GM12878 (cell line): ENCODE results near the gene ZNF22. TPM values are rescaled to one million over a fixed set of nuclear protein-coding genes. Genes with fewer than 3 reads are reported as not detected.
A peak's percentile ranks its signal among the peaks of the same experiment; 100 is the strongest.

ENCODE experiments used
- ATAC-seq: fragments of 200-7000 bp; cut with Tn5 transposase; 3 replicates; pipeline ENCODE4 v1.9.1; 2020; ENCODE audit warnings: mild to moderate bottlenecking, moderate library complexity
- BruUV-seq: library from RNA; stranded (reverse); fragments of 400-500 nt; replicated peaks from 2 replicates; lab custom pipeline; 2021; lab: Mats Ljungman, UMichigan
- CTCF ChIA-PET: fragments of 300-600 bp; sonication (Branson Sonifier 250); formaldehyde crosslinking; extraction: SDS; loops from one replicate; lab custom pipeline; 2021; ENCODE audit warnings: inconsistent platforms; lab: Yijun Ruan, JAX
- POLR2A ChIA-PET: fragments of 350-600 bp; formaldehyde crosslinking; extraction: SDS; loops from one replicate; lab custom pipeline; 2021; ENCODE audit warnings: inconsistent platforms; lab: Charles Lee
- RAD21 ChIA-PET: fragments of 300-600 bp; sonication (Branson Sonifier 250); formaldehyde crosslinking; loops from one replicate; lab custom pipeline; 2023; ENCODE audit warnings: antibody characterized with exemption; ENCODE audit not compliant: unreplicated experiment; lab: Charles Lee
- SMC1A ChIA-PET: fragments of 300-600 bp; sonication (Branson Sonifier 250); formaldehyde crosslinking; loops from one replicate; lab custom pipeline; 2023; ENCODE audit not compliant: unreplicated experiment, uncharacterized antibody; lab: Charles Lee
- DNase-seq: peaks from one replicate; pipeline ENCODE4 v3.0.0-alpha.2; 2011; ENCODE audit warnings: low read depth, low spot score
- FAIRE-seq: peaks from 3 replicates; lab custom pipeline; 2011; peaks lifted over from hg19 to GRCh38; lab: Jason Lieb, UNC
- H2AFZ ChIP-seq: 2 replicates; pipeline ENCODE4 v1.6.0; 2011; ENCODE audit warnings: low read depth, low read length, control low read depth; ENCODE audit not compliant: control insufficient read depth
- H3K27ac ChIP-seq: 2 replicates; pipeline ENCODE4 v1.5.1; 2011; ENCODE audit warnings: control low read depth; ENCODE audit not compliant: control insufficient read depth, insufficient read depth
- H3K27me3 ChIP-seq, 2 experiments: replicated peaks in 1 of 2; 2 replicates each; pipeline versions ENCODE4 v1.6.0 to v1.6.1; 2011; ENCODE audit warnings: low read length in 1 of 2; ENCODE audit not compliant: control insufficient read depth in 2 of 2, insufficient read depth in 2 of 2
- H3K36me3 ChIP-seq, 2 experiments: 2 replicates each; pipeline ENCODE4 v1.5.1; 2011; ENCODE audit warnings: low read length in 1 of 2; ENCODE audit not compliant: control insufficient read depth in 2 of 2, insufficient read depth in 2 of 2
- H3K4me1 ChIP-seq: 2 replicates; pipeline ENCODE4 v1.6.1; 2011; ENCODE audit warnings: mild to moderate bottlenecking, low read length, moderate library complexity, mixed read lengths; ENCODE audit not compliant: control insufficient read depth, insufficient read depth
- H3K4me2 ChIP-seq: 2 replicates; pipeline ENCODE4 v1.6.0; 2011; ENCODE audit warnings: control low read depth; ENCODE audit not compliant: control insufficient read depth, insufficient read depth
- H3K4me3 ChIP-seq: fragments of 200-600 bp; sonication (generic); 2 replicates; pipeline ENCODE4 v1.5.1; 2016
- H3K79me2 ChIP-seq: 2 replicates; pipeline ENCODE4 v1.6.0; 2011; ENCODE audit warnings: low read length; ENCODE audit not compliant: control insufficient read depth, insufficient read depth
- H3K9ac ChIP-seq: 2 replicates; pipeline ENCODE4 v1.8.0; 2011; ENCODE audit warnings: low read length, control low read depth, mixed read lengths; ENCODE audit not compliant: control insufficient read depth, insufficient read depth
- H3K9me3 ChIP-seq: replicated peaks from 3 replicates; pipeline ENCODE4 v1.5.1; 2011; ENCODE audit warnings: mild to moderate bottlenecking, low read length; ENCODE audit not compliant: control insufficient read depth, insufficient read depth
- H4K20me1 ChIP-seq: 2 replicates; pipeline ENCODE4 v1.6.0; 2011; ENCODE audit not compliant: control insufficient read depth, insufficient read depth
- CREB1 ChIP-seq: IDR thresholded peaks from 2 replicates; pipeline ENCODE4 v1.6.1; 2012; ENCODE audit warnings: low read depth, mild to moderate bottlenecking, inconsistent platforms
- IKZF2 ChIP-seq, 2 experiments: fragments of 450-650 bp; IDR thresholded peaks; 2 replicates each; pipeline ENCODE4 v1.6.1; 2017; ENCODE audit warnings: mild to moderate bottlenecking in 2 of 2, moderate library complexity in 2 of 2
- NFYA ChIP-seq: IDR thresholded peaks from 2 replicates; pipeline ENCODE4 v1.6.1; 2011; ENCODE audit warnings: low read depth, mild to moderate bottlenecking, low read length, improper control_type of control experiment, borderline replicate concordance
- NFYB ChIP-seq: IDR thresholded peaks from 2 replicates; pipeline ENCODE4 v1.6.1; 2011; ENCODE audit warnings: low read depth, mild to moderate bottlenecking, low read length, improper control_type of control experiment, moderate library complexity; ENCODE audit not compliant: insufficient read depth
- RUNX3 ChIP-seq: IDR thresholded peaks from 2 replicates; pipeline ENCODE4 v1.6.1; 2012; ENCODE audit warnings: low read length, inconsistent platforms
- SUPT20H ChIP-seq: IDR thresholded peaks from 2 replicates; pipeline ENCODE4 v1.6.1; 2011; ENCODE audit warnings: low read depth, mild to moderate bottlenecking, low read length, moderate library complexity, borderline replicate concordance; ENCODE audit not compliant: control insufficient read depth
- YBX1 ChIP-seq: fragments of 450-650 bp; IDR thresholded peaks from 2 replicates; pipeline ENCODE4 v1.6.1; 2016; ENCODE audit warnings: antibody characterized with exemption
- ZNF24 ChIP-seq: fragments of 450-650 bp; IDR thresholded peaks from 2 replicates; pipeline ENCODE4 v1.6.1; 2017; ENCODE audit warnings: antibody characterized with exemption, mild to moderate bottlenecking
- ZSCAN29 ChIP-seq: fragments of 450-650 bp; IDR thresholded peaks from 2 replicates; pipeline ENCODE4 v1.6.1; 2017; ENCODE audit warnings: mild to moderate bottlenecking, moderate library complexity
- WGBS: methylation state at CpG from one replicate; pipeline ENCODE4 v1.1.6; 2016; ENCODE audit warnings: low lambda C conversion rate; ENCODE audit not compliant: insufficient replicate concordance, insufficient coverage; ENCODE audit errors: missing lambda C conversion rate; 5-methylcytosine and 5-hydroxymethylcytosine counted together
- in situ Hi-C: fragments of 300-500 bp; cut with MboI; formaldehyde crosslinking; loops from 9 replicates; pipeline ENCODE4 v1.14.3; 2018; ENCODE audit warnings: mixed read lengths
- intact Hi-C: fragments of 100-400 bp; cut with micrococcal nuclease; formaldehyde crosslinking; loops from one replicate; pipeline ENCODE4 v1.14.2; 2022; ENCODE audit not compliant: unreplicated experiment
- polyA plus RNA-seq, 11 experiments: library from polyadenylated mRNA; depleted of rRNA in 4 of 11; unstranded in 6 of 11; stranded (reverse) in 5 of 11; fragments of >200 nt; fragmentation: Nextera tagmentation in 4 of 11; fragmentation: Illumina TruSeq in 1 of 11; extraction: Ambion mirVana in 4 of 11; extraction: Trizol in 1 of 11; gene quantifications; 1 replicate in 1 of 11; 2 replicates in 10 of 11; pipeline versions ENCODE4 v1.2.1 to v1.2.3, GENCODE V29; 2011 to 2016; ENCODE audit warnings: inconsistent platforms in 2 of 11, missing spikeins in 2 of 11, low read depth in 1 of 11
- total RNA-seq, 4 experiments: library from RNA; depleted of rRNA in 3 of 4; stranded (reverse); fragments of >200 nt in 3 of 4; fragmentation: Illumina TruSeq in 1 of 4; extraction: Trizol in 1 of 4; gene quantifications; 2 replicates each; pipeline versions ENCODE4 v1.2.1 to v1.2.3, GENCODE V29; 2013 to 2021

The ZNF22 gene
- total and polyA plus RNA-seq, 10 of the 15 experiments (the other 5 are each of a cell fraction or from before 2014, with no cell fraction given) = 31.1 to 74.4 (median 43.8) TPM

GRCh38 chr10:44994752-44995530, 5.8 kb upstream of the ZNF22 start:
- BruUV-seq = no TSS peak
- Histone ChIP-seq H3K27ac (no peak overlapping the region), H3K27me3 (no peaks in the 10 kb centered on the region), H3K4me3 (no peak overlapping the region), H3K36me3 (peaks cover 0 to 1% of the 10 kb centered on the region in 2 experiments; a peak in 1 of 4 replicates), H4K20me1 (no peaks in the 10 kb centered on the region), H2AFZ (no peak overlapping the region), H3K9me3 (no peaks in the 10 kb centered on the region), H3K9ac (no peak overlapping the region), H3K79me2 (no peaks in the 10 kb centered on the region), H3K4me2 (no peak overlapping the region), H3K4me1 (peaks cover 6% of the 10 kb centered on the region)
- WGBS = 67% methylated on average over 9 of the region's 9 CpGs
- ChIA-PET CTCF (interaction anchor here (0.7 to 2.9 kb wide), 6 partner anchors 9 to 131 kb away, joined by 3 to 11 read pairs (median 6); no protein-coding TSS in a partner anchor), SMC1A (interaction anchor here (0.6 to 2.6 kb wide), 5 partner anchors 14 to 184 kb away, joined by 3 to 10 read pairs (median 3); no protein-coding TSS in a partner anchor), RAD21 (interaction anchor here (1.2 to 2.3 kb wide), 3 partner anchors 15 to 467 kb away, joined by 4 to 13 read pairs (median 6); no protein-coding TSS in a partner anchor), POLR2A (interaction anchor here (1.9 to 2.2 kb wide), 2 partner anchors 9 to 17 kb away, joined by 6 to 7 read pairs; partner anchors contain the start of gene DEPP1)
- intact Hi-C loops (no loop called here), in situ Hi-C loops (no loop called here)
- DNase-seq (no peak), ATAC-seq (no peak), FAIRE-seq (no peak)
- no peak for TF ChIP-seq YBX1
- TF ChIP-seq NFYA = no peak

- in situ Hi-C loops = no loop called here
- POLR2A ChIA-PET = interaction anchor here (1.9 to 2.2 kb wide), 2 partner anchors 8 to 17 kb away, joined by 6 to 7 read pairs; partner anchors contain the start of gene DEPP1
- Histone ChIP-seq H3K4me3 (no peak overlapping the region), H3K9ac (no peak overlapping the region), H3K9me3 (no peaks in the 10 kb centered on the region), H3K36me3 (peaks cover 0 to 1% of the 10 kb centered on the region in 2 experiments; a peak in 1 of 4 replicates), H3K79me2 (no peaks in the 10 kb centered on the region), H2AFZ (no peak overlapping the region), H4K20me1 (no peaks in the 10 kb centered on the region), H3K4me1 (peaks cover 9% of the 10 kb centered on the region), H3K27ac (no peak overlapping the region), H3K4me2 (no peak overlapping the region), H3K27me3 (no peaks in the 10 kb centered on the region)
- intact Hi-C loops = no loop called here
- WGBS = 44% methylated on average over 4 of the region's 4 CpGs
- TF ChIP-seq SUPT20H (no peak), CREB1 (no peak), NFYB (no peak), ZNF24 (no peak), IKZF2 (IDR thresholded peaks at IDR 0.05) (no peak), ZSCAN29 (no peak), RUNX3 (peak; percentile 56)
- CTCF ChIA-PET = interaction anchor here (1.1 to 2.9 kb wide), 5 partner anchors 9 to 131 kb away, joined by 3 to 11 read pairs (median 6); no protein-coding TSS in a partner anchor
- no peak for DNase-seq
- SMC1A ChIA-PET = interaction anchor here (0.7 to 2.6 kb wide), 4 partner anchors 12 to 63 kb away, joined by 3 to 10 read pairs (median 5); no protein-coding TSS in a partner anchor
- no peak for FAIRE-seq
- no TSS peak for BruUV-seq
- ATAC-seq = no peak
- RAD21 ChIA-PET = interaction anchor here (1.2 to 2.3 kb wide), 3 partner anchors 15 to 466 kb away, joined by 4 to 13 read pairs (median 6); no protein-coding TSS in a partner anchor
These were observed 5.2 kb upstream of the ZNF22 start for GRCh38 chr10:44995581-44995913.
